Activated CD8-positive, alpha-beta memory T cell treated with anti-CD3 and anti-CD28 coated beads, Interleukin-2, amount 50 U/mL, for 48 hours (primary cell): ENCODE measurements around the gene SNX13.

ENCODE experiments used
- DNase-seq: peaks from one replicate; pipeline ENCODE4 v3.0.0-alpha.2; 2020

The SNX13 gene

DNA sequence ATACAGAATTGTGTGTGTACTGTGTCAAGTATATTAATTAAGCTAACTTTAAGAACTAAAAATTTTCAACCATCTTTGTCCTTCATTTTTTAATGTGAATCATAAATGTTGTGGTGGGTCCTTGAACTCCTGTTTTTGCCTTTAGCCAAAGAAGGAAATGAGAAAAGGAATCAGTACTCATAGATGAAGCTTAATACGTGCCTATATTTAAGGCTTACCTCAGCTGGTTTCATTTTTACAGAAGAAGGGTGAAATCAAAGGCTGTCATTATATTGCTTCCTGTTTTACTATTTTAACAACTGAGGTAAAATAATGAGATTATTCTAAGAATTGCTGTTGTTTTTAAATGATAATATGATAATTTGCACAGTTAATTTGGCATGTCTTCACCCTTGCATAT lies 6.3 kb upstream of the SNX13 start:
- no peak for DNase-seq

DNA sequence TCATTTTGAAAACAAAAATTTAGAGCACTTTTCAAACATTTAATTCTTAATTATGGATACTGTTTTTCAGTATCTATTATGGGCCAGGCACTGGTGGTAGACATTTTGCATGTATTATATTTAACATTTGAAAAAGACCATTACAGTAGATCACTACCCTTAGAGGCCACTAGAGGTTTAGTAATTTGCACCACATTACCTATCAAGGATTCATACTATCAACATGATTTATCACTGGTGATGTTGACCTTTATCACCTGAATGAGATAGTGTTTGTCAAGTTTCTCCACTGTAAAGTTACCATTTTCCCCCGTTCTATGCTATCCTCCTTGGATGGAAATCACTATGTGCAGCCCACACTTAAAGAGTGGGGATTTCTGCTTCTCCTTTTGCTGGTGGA lies 4.4 kb upstream of the SNX13 start:
- no peak for DNase-seq

DNA sequence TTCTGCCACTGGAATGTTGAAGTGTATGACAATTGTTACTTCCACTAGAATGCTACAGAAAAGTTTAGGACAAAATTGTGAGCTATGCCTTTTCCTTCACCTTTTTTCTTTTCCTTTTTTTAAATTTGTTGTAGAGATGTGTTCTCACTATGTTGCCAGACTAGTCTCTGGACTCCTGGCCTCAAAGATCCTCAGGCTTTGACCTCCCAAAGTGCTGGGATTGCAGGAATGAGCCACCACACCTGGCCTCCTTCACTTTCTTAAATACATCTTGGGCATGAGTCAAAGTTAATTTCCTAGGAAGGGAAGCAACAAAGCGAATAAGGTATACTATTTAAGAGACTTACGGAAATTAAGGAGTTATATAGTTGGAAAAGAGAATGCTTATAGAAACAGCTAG lies 2.7 kb upstream of the SNX13 start:
- DNase-seq, result no peak

GRCh38 chr7:17942231-17942630 lies 1.9 kb upstream of the SNX13 start:
- no peak for DNase-seq

DNA sequence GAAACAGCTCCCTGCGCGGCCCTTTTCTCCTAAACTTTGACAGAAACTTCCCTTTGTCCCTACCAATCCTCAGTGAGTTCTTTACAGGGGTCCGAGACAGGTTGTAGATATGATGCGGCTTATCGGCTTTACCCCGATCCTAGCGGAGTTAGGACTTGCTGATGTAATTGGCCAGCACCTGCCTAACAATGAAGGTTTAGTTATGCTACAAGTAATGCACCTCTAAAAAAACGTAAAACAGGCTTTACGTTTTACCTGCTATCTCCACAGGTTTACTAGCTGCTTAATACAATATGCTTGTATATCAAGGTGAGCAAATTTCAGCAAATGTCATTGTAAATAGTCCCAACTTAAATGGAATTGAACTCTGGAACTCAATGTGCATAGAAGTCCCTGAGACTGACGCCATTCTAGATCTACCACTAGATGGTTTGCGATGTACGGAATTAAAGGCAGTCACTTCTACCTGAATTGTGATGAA lies 697 bp upstream of the SNX13 start:
- peak; percentile 54 for DNase-seq

- peak; percentile 75 for DNase-seq
These were observed 540 bp downstream of the SNX13 start for GRCh38 chr7:17939606-17940301.

- no peak for DNase-seq
These were observed 1.1 kb downstream of the SNX13 start for GRCh38 chr7:17939211-17939605.

DNA sequence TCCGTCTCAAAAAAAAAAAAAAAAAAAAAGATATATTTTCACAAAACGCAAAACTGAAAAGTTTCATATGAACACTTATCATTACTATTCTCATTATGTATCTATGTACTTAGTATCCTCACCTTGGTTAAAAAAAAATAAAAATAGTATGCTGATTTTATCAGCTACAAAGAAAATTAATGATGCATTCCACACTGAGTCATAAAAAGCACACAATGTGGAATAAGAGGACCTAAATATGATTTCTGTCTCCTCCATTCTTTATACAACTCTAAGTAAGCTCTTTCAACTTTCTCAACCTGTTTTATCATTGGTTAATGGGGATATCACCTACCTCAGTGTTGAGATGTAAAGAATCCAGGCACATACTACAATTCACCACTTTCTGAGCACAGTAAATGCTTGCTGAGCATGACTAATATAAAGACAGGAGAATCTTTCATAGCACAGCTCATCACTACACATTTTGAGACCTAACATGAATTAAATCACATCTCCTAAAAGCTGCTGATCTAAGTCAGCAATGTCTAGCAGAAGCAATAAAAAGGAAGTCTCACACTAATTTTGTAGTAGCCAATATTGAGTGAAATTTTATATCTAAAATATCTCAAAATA lies 2.7 kb downstream of the SNX13 start:
- no peak for DNase-seq

GRCh38 chr7:17936321-17936720 lies 4.0 kb downstream of the SNX13 start:
- no peak for DNase-seq

- DNase-seq, result no peak
These were observed 5.6 kb downstream of the SNX13 start for GRCh38 chr7:17934612-17935240.

GRCh38 chr7:17934094-17934493 lies 6.2 kb downstream of the SNX13 start:
- DNase-seq, result no peak

- no peak for DNase-seq
These were observed 7.5 kb downstream of the SNX13 start for GRCh38 chr7:17932770-17933169.

- no peak for DNase-seq
These were observed 9.2 kb downstream of the SNX13 start for GRCh38 chr7:17931069-17931468.

DNA sequence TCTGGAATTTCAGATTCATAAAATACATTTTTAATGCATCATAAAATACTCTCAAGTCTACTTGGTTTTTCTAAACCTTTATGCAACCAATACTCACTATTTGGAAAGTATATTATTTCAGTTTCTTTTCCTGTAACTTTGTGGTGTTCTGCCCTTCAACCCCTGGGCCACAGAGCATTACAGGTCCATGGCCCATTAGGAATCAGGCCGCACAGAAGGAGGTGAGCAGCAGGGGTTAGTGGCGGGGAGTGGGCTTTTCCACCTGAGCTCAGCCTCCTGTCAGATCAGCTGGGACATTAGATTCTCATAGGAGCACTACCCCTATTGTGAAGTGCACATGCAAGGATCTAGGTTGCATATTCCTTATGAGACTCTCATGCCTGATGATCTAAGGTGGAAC lies 9.7 kb downstream of the SNX13 start:
- no peak for DNase-seq

GRCh38 chr7:17929647-17930395 lies 10.5 kb downstream of the SNX13 start:
- DNase-seq, result no peak

DNA sequence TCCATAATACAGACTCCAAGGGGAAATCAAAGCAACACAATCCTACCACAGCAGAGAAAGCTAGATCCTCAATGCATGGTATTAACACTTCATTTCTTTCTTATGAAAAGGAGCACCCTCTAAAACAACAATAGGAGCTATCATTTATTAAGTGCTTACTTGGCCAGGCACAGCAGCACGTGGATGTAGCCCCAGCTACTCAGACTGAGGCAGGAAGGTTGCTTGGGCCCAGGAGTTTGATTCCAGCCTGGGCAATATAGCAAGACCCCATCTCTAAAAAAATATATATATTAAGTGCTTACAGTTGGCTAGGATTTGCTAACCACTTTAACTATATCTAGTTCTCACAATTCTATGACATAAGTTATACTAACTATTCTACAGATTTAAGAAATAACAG lies 12.2 kb downstream of the SNX13 start:
- DNase-seq, result no peak

GRCh38 chr7:17921857-17922416 lies 18.4 kb downstream of the SNX13 start:
- DNase-seq, result no peak

DNA sequence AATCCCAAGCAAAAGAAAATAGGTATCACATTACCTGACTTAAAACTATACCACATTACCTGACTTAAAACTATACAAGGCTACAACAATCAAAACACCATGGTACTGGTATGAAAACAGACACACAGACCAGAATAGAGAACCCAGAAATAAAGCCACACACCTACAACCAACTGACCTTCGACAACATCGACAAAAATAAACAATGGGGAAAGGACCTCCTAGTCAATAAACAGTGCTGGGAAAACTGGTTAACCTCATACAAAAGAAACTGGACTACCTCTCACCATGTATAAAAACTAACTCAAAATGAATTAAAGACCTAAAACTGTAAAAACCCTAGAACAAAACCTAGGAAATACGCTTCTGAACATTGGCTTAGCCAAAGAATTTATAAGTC lies 22.5 kb downstream of the SNX13 start:
- DNase-seq, result no peak

- no peak for DNase-seq
These were observed 23.5 kb downstream of the SNX13 start for GRCh38 chr7:17916786-17917185.

GRCh38 chr7:17915796-17916195 lies 24.5 kb downstream of the SNX13 start:
- no peak for DNase-seq

DNA sequence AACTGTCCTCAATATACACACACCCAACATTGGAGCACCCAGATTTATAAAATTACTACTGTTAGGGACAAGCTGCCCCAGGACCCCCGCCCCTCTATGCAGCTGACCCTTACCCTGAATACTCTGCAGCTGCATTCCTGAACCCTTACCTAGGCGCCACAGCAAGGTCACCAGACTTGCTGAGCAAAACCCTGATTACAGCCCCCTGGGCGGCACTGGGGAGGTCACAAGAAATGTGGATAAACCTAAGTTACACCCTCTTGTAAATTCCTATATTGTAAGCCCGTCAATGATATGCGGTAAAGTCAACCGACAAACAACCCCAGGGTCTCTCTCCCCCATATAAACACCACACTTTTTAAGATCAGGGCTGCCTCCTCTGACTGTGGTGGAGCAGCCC lies 25.1 kb downstream of the SNX13 start:
- no peak for DNase-seq

GRCh38 chr7:17913250-17913649 lies 27.0 kb downstream of the SNX13 start:
- no peak for DNase-seq

DNA sequence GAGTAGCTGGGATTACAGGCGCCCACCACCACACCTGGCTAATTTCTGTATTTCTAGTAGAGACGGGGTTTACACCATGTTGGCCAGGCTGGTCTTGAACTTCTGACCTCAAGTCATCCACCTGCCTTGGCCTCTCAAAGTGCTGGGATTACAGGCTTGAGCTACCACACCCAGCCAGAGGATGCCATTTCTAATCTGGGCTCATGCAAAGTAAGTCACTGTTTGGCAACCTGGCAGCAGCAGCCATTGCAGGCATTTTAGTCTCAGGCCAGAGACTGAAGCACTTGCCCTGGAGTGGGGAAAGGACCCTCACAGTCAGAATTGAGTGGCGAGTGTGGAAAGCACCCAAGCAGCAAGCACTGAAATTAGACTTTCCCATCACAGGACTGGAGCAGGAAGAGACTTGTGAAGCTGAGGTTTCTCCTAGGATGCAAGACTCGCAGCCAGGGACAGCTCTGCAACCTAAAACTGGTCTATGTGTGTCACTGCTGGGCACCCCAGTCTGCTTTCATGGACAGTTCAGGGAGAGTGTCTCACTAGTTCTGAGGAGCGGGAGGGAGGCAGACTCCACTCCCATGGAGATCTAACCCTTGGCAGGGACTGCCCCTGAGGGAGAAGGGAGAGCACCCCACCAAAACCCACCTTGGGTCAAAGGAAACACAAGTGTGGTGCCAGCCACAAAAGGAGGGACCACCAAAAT lies 27.6 kb downstream of the SNX13 start:
- DNase-seq, result no peak
